CD4-positive, CD25-positive, alpha-beta regulatory T cell (primary cell): ENCODE measurements around the gene EFHC1. TPM values are rescaled to one million over a fixed set of nuclear protein-coding genes. Genes with fewer than 3 reads are reported as not detected.

Experiments
- ATAC-seq, 2 donors: fragments of 150-1000 bp; cut with Tn5 transposase; one replicate each; pipeline ENCODE4 v1.10.0; 2021; ENCODE audit warnings: low read depth in 2 of 2, moderate number of reproducible peaks in 2 of 2, moderate library complexity in 1 of 2
- DNase-seq, 3 donors: peaks; one replicate each; pipeline versions ENCODE4 v3.0.0 to v3.0.0-alpha.2; 2012 to 2022; ENCODE audit warnings: mixed read lengths in 1 of 3
- H3K27ac ChIP-seq: one replicate; pipeline ENCODE4 v1.7.0; 2013; ENCODE audit warnings: mild to moderate bottlenecking, low read length; ENCODE audit not compliant: insufficient read depth, poor library complexity, severe bottlenecking
- H3K27me3 ChIP-seq: one replicate; pipeline ENCODE4 v1.7.0; 2013; ENCODE audit warnings: low read length; ENCODE audit not compliant: control insufficient read depth, insufficient read depth
- H3K36me3 ChIP-seq: one replicate; pipeline ENCODE4 v1.7.0; 2013; ENCODE audit warnings: mild to moderate bottlenecking, low read length, moderate library complexity; ENCODE audit not compliant: control insufficient read depth, insufficient read depth
- H3K4me1 ChIP-seq: 2 replicates; pipeline ENCODE4 v1.7.0; 2013; ENCODE audit warnings: mild to moderate bottlenecking, low read length; ENCODE audit not compliant: insufficient read depth, control insufficient read depth, poor library complexity, severe bottlenecking
- H3K4me3 ChIP-seq: one replicate; pipeline ENCODE4 v1.7.0; 2013; ENCODE audit warnings: low read depth, mild to moderate bottlenecking, low read length, moderate library complexity
- H3K9me3 ChIP-seq, 2 experiments: 1 replicate in 1 of 2; 2 replicates in 1 of 2; pipeline ENCODE4 v1.7.0; 2013; ENCODE audit warnings: low read length in 2 of 2, mild to moderate bottlenecking in 1 of 2, moderate library complexity in 1 of 2; ENCODE audit not compliant: control insufficient read depth in 2 of 2
- H3K27ac Mint-ChIP-seq, 3 donors: one replicate each; pipeline ENCODE4 v1.8.0; 2020 to 2022; ENCODE audit warnings: mild to moderate bottlenecking in 3 of 3, mixed read lengths in 3 of 3, moderate library complexity in 2 of 3
- H3K27me3 Mint-ChIP-seq: one replicate; pipeline ENCODE4 v1.8.0; 2022; ENCODE audit warnings: mild to moderate bottlenecking, mixed read lengths
- H3K36me3 Mint-ChIP-seq: one replicate; pipeline ENCODE4 v1.8.0; 2020; ENCODE audit warnings: mixed read lengths
- H3K4me1 Mint-ChIP-seq, 4 donors: one replicate each; pipeline ENCODE4 v1.8.0; 2020 to 2022; ENCODE audit warnings: mixed read lengths in 4 of 4, mild to moderate bottlenecking in 1 of 4
- H3K4me3 Mint-ChIP-seq, 4 donors: one replicate each; pipeline ENCODE4 v1.8.0; 2020 to 2022; ENCODE audit warnings: mild to moderate bottlenecking in 4 of 4, mixed read lengths in 4 of 4, moderate library complexity in 3 of 4
- H3K9me3 Mint-ChIP-seq, 7 donors: one replicate each; pipeline ENCODE4 v1.8.0; 2020 to 2022; ENCODE audit warnings: mixed read lengths in 7 of 7, mild to moderate bottlenecking in 3 of 7, moderate library complexity in 2 of 7
- polyA plus RNA-seq, 4 donors: library from polyadenylated mRNA; unstranded; fragments of 300-500 nt; fragmentation: Illumina TruSeq; gene quantifications; one replicate each; pipeline ENCODE4 v1.2.3, GENCODE V29; 2021
- total RNA-seq: library from RNA; stranded (reverse); gene quantifications from one replicate; pipeline ENCODE4 v1.2.3, GENCODE V29; 2022

The EFHC1 gene
- total and polyA plus RNA-seq, 5 donors from 2014 or later: 0.32 to 4.4 (median 2.1) TPM; not detected in 1

- Mint-ChIP-seq H3K27ac (no peak overlapping the region), H3K4me3 (no peak overlapping the region), H3K36me3 (peaks cover 9% of the 10 kb centered on the region), H3K4me1 (peaks cover 17 to 38% (median 32%) of the 10 kb centered on the region in 4 donors), H3K9me3 (no peaks in the 10 kb centered on the region), H3K27me3 (no peaks in the 10 kb centered on the region)
- no peak overlapping the region for H3K4me3 ChIP-seq
- H3K27me3 ChIP-seq: no peaks in the 10 kb centered on the region
- ATAC-seq (no peak), DNase-seq (no peak)
- no peaks in the 10 kb centered on the region for H3K9me3 ChIP-seq
- H3K27ac ChIP-seq: no peak overlapping the region
- peaks cover 9% of the 10 kb centered on the region for H3K4me1 ChIP-seq
- peaks cover 3% of the 10 kb centered on the region for H3K36me3 ChIP-seq
These were observed 118.8 kb downstream of the EFHC1 start for GRCh38 chr6:52538901-52539354.

GRCh38 chr6:52539607-52540006 lies 119.5 kb downstream of the EFHC1 start:
- no peaks in the 10 kb centered on the region for H3K27me3 ChIP-seq
- no peak overlapping the region for H3K27ac ChIP-seq
- no peak overlapping the region for H3K27ac Mint-ChIP-seq
- H3K4me1 ChIP-seq: peaks cover 9% of the 10 kb centered on the region
- no peak overlapping the region for H3K4me3 ChIP-seq
- H3K36me3 Mint-ChIP-seq: peaks cover 11% of the 10 kb centered on the region
- ATAC-seq (no peak), DNase-seq (no peak)
- no peaks in the 10 kb centered on the region for H3K36me3 ChIP-seq
- no peaks in the 10 kb centered on the region for H3K9me3 ChIP-seq
- H3K27me3 Mint-ChIP-seq: no peaks in the 10 kb centered on the region
- H3K4me1 Mint-ChIP-seq: peaks cover 17 to 39% (median 35%) of the 10 kb centered on the region in 4 donors
- no peaks in the 10 kb centered on the region for H3K9me3 Mint-ChIP-seq
- H3K4me3 Mint-ChIP-seq: no peak overlapping the region

- Mint-ChIP-seq H3K36me3 (peaks cover 5% of the 10 kb centered on the region), H3K4me3 (no peak overlapping the region), H3K27ac (no peak overlapping the region), H3K9me3 (no peaks in the 10 kb centered on the region), H3K4me1 (peaks cover 15 to 37% (median 33%) of the 10 kb centered on the region in 4 donors), H3K27me3 (no peaks in the 10 kb centered on the region)
- Histone ChIP-seq H3K27me3 (no peaks in the 10 kb centered on the region), H3K9me3 (no peaks in the 10 kb centered on the region), H3K27ac (no peak overlapping the region), H3K4me1 (peaks cover 9% of the 10 kb centered on the region), H3K4me3 (no peak overlapping the region), H3K36me3 (no peaks in the 10 kb centered on the region)
- DNase-seq (no peak), ATAC-seq (no peak)
These were observed 120.3 kb downstream of the EFHC1 start for GRCh38 chr6:52540286-52540902.

- Histone ChIP-seq H3K27me3 (no peaks in the 10 kb centered on the region), H3K4me1 (peaks cover 9% of the 10 kb centered on the region), H3K36me3 (no peaks in the 10 kb centered on the region), H3K9me3 (no peaks in the 10 kb centered on the region), H3K27ac (no peak overlapping the region), H3K4me3 (no peak overlapping the region)
- no peak overlapping the region for H3K27ac Mint-ChIP-seq
- peaks cover 5% of the 10 kb centered on the region for H3K36me3 Mint-ChIP-seq
- H3K4me3 Mint-ChIP-seq: no peak overlapping the region
- H3K27me3 Mint-ChIP-seq: no peaks in the 10 kb centered on the region
- no peak for ATAC-seq
- no peaks in the 10 kb centered on the region for H3K9me3 Mint-ChIP-seq
- no peak for DNase-seq
- peaks cover 11 to 36% (median 33%) of the 10 kb centered on the region in 4 donors for H3K4me1 Mint-ChIP-seq
These were observed 121.0 kb downstream of the EFHC1 start for GRCh38 chr6:52541135-52541534.

GRCh38 chr6:52543262-52543661 lies 123.1 kb downstream of the EFHC1 start:
- H3K4me3 Mint-ChIP-seq: no peak overlapping the region
- no peaks in the 10 kb centered on the region for H3K27me3 Mint-ChIP-seq
- Histone ChIP-seq H3K4me3 (no peak overlapping the region), H3K27me3 (no peaks in the 10 kb centered on the region), H3K27ac (no peak overlapping the region), H3K4me1 (no peaks in the 10 kb centered on the region), H3K36me3 (peaks cover 2% of the 10 kb centered on the region), H3K9me3 (no peaks in the 10 kb centered on the region)
- ATAC-seq: no peak
- no peak for DNase-seq
- peaks cover 12% of the 10 kb centered on the region for H3K36me3 Mint-ChIP-seq
- H3K4me1 Mint-ChIP-seq: peaks cover 0 to 34% (median 30%) of the 10 kb centered on the region in 4 donors
- H3K9me3 Mint-ChIP-seq: no peaks in the 10 kb centered on the region
- H3K27ac Mint-ChIP-seq: peak overlapping the region in 1 of 3 donors; percentile 8

- DNase-seq: no peak
- no peak overlapping the region for H3K27ac Mint-ChIP-seq
- peaks cover 12% of the 10 kb centered on the region for H3K36me3 Mint-ChIP-seq
- Histone ChIP-seq H3K27me3 (no peaks in the 10 kb centered on the region), H3K4me3 (no peak overlapping the region), H3K4me1 (no peaks in the 10 kb centered on the region), H3K9me3 (no peaks in the 10 kb centered on the region), H3K27ac (no peak overlapping the region), H3K36me3 (peaks cover 2% of the 10 kb centered on the region)
- peaks cover 0 to 35% (median 25%) of the 10 kb centered on the region in 4 donors for H3K4me1 Mint-ChIP-seq
- ATAC-seq: no peak
- no peaks in the 10 kb centered on the region for H3K27me3 Mint-ChIP-seq
- no peak overlapping the region for H3K4me3 Mint-ChIP-seq
- H3K9me3 Mint-ChIP-seq: no peaks in the 10 kb centered on the region
These were observed 123.8 kb downstream of the EFHC1 start for GRCh38 chr6:52543729-52544601.

GRCh38 chr6:52544602-52545405 lies 124.7 kb downstream of the EFHC1 start:
- Mint-ChIP-seq H3K4me1 (peaks cover 0 to 33% (median 25%) of the 10 kb centered on the region in 4 donors), H3K36me3 (peaks cover 18% of the 10 kb centered on the region), H3K9me3 (no peaks in the 10 kb centered on the region), H3K27me3 (no peaks in the 10 kb centered on the region), H3K27ac (peak overlapping the region in 1 of 3 donors; percentile 42), H3K4me3 (no peak overlapping the region)
- H3K9me3 ChIP-seq: no peaks in the 10 kb centered on the region
- H3K27ac ChIP-seq: no peak overlapping the region
- H3K36me3 ChIP-seq: peaks cover 2% of the 10 kb centered on the region
- H3K4me3 ChIP-seq: no peak overlapping the region
- no peak for DNase-seq
- H3K4me1 ChIP-seq: no peaks in the 10 kb centered on the region
- ATAC-seq: no peak
- no peaks in the 10 kb centered on the region for H3K27me3 ChIP-seq
